GM18519 (cell line): Measurements from ENCODE around the gene RNF14.

Experiments
- ATAC-seq: cut with Tn5 transposase; IDR thresholded peaks from one replicate; pipeline ENCODE4 v1.9.1; 2021; ENCODE audit warnings: mild to moderate bottlenecking, moderate library complexity; ENCODE audit not compliant: unreplicated experiment, low FRiP score

RNF14 gene

GRCh38 chr5:141973871-141974595 is 5.1 kb downstream of the RNF14 start:
- ATAC-seq: no peak

- ATAC-seq: no peak
Observed at GRCh38 chr5:141976176-141976575, 7.3 kb downstream of the RNF14 start.

DNA sequence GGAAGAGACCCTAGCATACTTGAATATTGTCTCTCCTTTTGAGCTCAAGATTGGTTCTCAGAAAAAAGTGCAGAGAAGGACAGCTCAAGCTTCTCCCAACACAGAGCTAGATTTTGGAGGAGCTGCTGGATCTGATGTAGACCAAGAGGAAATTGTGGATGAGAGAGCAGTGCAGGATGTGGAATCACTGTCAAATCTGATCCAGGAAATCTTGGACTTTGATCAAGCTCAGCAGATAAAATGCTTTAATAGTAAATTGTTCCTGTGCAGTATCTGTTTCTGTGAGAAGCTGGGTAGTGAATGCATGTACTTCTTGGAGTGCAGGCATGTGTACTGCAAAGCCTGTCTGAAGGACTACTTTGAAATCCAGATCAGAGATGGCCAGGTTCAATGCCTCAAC is 9.5 kb downstream of the RNF14 start:
- no peak for ATAC-seq

- ATAC-seq: no peak
Observed at GRCh38 chr5:141982626-141983025, 13.7 kb downstream of the RNF14 start.

GRCh38 chr5:141986072-141986471 is 17.2 kb downstream of the RNF14 start:
- ATAC-seq: no peak

- ATAC-seq: no peak
Observed at GRCh38 chr5:141989720-141990119, 20.8 kb downstream of the RNF14 start.

GRCh38 chr5:141992349-141992963 is 23.6 kb downstream of the RNF14 start:
- ATAC-seq: peak; percentile 53

- no peak for ATAC-seq
Observed at GRCh38 chr5:141994511-141995136, 25.7 kb downstream of the RNF14 start.

DNA sequence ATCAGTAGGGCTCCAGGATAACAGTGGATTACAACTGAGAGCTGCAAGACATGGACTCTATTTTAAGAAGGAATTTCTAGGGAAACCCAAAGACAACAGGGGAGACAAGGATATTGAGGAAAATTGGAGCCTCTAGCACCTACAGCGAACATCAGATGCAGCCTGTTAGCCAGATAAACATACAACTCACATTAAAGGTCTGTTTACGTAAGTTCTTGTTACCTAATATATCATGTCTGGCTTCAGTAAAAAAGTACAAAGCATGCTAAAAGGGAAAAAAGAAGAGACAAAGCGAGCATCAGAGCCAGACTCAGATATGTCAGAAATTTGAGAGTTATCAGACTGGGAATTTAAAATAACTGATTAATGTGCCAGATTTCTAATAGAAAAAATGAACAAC is 26.8 kb downstream of the RNF14 start:
- no peak for ATAC-seq

- no peak for ATAC-seq
Observed at GRCh38 chr5:141997358-141997960, 28.6 kb downstream of the RNF14 start.

- no peak for ATAC-seq
Observed at GRCh38 chr5:142000173-142000572, 31.3 kb downstream of the RNF14 start.

DNA sequence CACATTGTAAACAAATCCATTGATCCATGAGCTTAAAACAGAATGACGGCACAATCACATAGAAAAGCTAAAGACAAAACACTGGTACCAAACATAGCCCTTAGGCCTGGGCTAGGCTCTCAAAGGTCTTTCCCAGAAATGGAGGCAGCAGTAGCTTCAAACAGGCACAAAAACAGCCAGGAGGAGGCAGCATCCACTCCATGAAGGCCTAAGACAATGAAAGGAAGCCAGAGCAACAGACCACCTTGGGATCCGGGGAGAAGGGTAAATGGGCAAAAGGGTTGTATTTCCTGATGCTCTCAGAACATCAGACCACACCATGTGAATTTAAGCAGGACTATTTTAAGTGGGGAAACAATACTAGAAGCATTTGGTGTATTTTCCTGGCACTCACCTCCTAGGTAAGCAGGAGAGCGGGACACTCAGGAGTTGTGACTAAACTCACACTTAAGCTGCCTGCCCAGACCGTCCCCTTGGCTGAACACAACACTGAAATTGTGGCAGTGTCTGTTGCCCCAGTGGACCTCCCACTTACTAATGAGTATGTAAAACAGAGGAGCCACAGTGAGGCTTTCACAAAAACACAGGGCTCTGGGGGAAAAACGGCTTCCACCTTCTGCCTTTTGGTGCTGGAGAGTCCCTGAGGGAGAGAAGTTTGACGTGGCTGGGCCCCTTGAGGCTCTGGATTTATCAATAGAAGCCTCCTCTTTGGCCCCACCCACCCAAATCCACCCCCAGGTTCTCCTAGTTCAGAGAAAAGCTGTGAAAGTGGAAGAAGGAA is 32.0 kb downstream of the RNF14 start:
- ATAC-seq: no peak

DNA sequence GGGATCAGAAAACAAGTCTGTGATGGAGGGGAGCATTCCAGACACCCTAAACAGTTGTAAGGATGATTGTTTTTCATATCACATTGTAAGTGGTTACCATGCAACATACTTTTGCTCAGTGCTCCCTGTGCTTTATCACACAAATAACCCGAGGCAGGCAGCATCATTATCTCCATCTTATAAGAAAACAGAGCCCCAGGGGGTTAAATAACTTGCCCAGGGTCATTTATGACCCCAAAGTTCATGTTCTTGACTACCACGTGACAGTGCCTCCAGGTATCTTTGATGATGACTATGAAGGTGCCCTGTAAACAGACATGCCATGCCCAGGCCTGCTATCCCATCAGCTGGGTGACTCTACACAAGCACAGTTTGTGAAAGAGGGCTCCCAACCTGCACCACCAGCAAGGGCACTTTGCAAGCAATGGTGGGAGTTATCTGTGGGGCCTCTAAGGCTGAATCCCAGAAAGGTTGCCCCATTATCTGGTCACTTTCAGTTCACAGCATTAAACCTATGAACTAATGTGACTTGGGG is 34.4 kb downstream of the RNF14 start:
- ATAC-seq: no peak

DNA sequence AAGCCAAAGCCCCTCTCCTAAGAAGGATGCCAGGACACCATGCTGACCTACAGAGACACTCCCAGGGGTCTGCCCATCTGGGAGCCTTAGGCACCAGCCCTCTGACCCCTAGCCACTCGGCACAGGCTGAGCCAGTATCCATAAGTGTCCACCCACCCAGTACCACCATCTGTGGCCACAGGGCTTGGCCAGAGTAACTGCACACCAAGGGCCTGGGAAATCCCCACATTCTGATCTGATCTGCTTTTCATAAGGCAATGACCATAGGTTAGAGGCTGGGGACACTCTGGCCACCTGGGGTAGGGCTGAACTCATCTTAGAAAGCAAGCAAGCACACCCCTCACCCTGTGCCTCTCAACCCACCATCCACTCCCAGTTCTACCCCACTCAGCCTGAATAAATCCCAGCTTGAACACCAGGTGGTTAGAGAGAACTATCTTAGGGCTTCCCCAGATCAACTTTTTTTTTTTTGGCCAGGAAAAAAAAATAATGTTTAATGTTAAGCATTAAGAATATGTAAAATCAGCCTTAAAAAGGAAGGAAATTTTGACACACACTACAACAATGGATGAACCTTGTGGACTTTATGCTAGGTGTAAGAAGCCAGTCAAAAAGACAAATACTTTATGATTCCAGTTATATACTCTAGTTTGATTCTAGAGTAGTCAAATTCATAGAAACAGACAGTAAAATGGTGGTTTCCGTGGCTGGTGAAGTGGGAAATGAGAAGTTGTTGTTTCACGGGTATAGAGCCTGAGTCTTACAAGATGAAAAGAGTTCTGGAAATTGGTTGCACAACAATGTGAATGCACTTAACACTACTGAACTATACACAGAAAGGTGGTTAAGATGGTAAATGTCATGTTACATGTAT is 37.7 kb downstream of the RNF14 start:
- no peak for ATAC-seq

DNA sequence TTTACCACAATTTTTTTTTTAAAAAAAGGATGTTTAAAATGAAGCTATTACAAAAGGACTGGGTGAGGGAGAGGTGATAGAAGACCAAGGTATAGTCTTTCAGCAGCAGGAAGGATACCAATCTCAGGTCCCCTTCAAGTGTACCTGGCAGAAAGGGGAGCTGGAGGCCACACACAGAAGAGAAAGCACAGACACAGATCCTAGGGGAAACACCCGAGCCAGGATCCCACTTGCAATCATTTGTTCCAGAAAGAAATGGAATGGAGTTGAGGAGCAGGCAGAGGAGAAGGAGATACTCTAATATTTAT is 38.3 kb downstream of the RNF14 start:
- ATAC-seq: no peak

GRCh38 chr5:142008813-142009212 is 39.9 kb downstream of the RNF14 start:
- no peak for ATAC-seq

GRCh38 chr5:142009886-142010285 is 41.0 kb downstream of the RNF14 start:
- no peak for ATAC-seq

DNA sequence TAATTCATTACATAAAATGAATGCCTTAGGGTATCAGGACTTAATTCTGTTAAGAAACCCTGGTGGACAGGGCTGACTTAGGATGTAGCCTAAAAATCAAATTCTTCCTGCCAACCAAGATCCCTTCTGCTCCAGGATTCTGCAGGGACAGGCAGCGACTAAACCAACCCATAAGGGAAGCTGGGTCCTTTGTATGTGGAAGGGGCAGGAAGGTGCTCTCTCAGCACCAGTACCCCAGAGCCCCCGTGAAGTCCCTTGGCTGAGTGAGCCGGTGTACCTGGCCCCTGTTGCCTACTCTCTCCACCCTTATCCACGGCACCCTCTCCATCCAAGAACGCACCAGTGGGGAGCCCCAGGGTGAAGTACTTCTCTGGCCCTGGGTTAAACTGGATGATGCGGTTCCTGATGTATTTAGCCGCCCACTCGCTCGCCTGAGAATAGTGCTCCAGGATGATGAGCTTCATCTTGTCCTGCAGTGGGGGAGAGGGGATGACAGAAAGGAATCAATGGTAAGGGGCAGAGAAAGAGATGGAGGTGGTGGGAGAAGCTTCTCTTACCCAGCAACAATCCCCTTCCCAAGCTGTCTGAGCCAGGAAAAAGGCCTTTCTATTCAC is 42.8 kb downstream of the RNF14 start:
- ATAC-seq: no peak

DNA sequence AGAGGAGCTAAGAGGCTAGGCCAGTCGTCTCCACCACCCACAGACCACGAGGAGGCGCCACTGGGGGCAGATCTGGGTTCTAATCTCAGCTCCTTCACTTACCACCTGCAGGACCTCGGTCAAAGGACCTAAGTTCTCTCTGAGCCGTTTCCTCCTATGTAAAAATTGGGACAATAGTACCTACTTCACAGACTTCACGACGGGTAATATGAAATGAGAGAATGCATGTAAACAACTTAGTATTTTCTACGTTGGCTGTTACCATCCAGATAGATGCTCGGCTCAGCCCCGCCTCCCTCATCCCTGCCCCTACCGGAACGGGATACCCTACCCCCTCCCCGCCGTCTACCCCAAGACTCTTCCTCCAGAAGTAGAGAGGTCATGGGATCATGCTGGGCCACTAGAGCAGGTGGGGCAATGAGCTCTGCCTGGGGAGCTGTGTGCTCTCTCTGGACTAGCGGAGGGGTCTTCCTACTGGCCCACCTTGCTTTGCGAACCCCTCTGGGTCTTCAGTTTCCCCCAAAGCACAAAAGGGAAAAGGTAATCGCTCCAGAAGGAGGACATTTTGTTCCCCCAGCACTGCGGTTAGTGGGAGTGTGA is 43.4 kb downstream of the RNF14 start:
- ATAC-seq: no peak
